ENCODE measurements around the gene PTCH2. TPM values are rescaled to one million over a fixed set of nuclear protein-coding genes. Genes with fewer than 3 reads are reported as not detected.
A peak's percentile ranks its signal among the peaks of the same experiment; 100 is the strongest.
"Not testable (repeated sequence)": the region's sequence is repeated elsewhere in the genome, so short reads cannot be mapped to it uniquely, and the experiment has no call there.

Gene PTCH2
- total RNA-seq, 2 experiments from 2014 or later, result 1.2 TPM

GRCh38 chr1:44817307-44817706 lies 25.7 kb downstream of the PTCH2 start:
- POLR2A ChIA-PET, result interaction anchor here (1.0 to 12.2 kb wide), 5 partner anchors 13 to 194 kb away, joined by 3 to 599 read pairs (median 28); partner anchors contain the start of genes BTBD19, DYNLT4, HECTD3 and PLK3
- Histone ChIP-seq H3K27ac (ENCODE audit: low read depth in 1 of 2, low read length in 2 of 2) (no peak overlapping the region), H3K9me3 (ENCODE audit: control insufficient read depth in 1 of 2, insufficient read depth in 1 of 2, low read length in 2 of 2) (no peaks in the 10 kb centered on the region), H3K4me1 (ENCODE audit: insufficient read depth, low read length) (peaks cover 53% of the 10 kb centered on the region), H3K27me3 (ENCODE audit: control insufficient read depth in 1 of 2, insufficient read depth in 2 of 2, low read length in 2 of 2) (no peaks in the 10 kb centered on the region), H3K4me3 (ENCODE audit: low read length) (no peak overlapping the region), H3K36me3 (ENCODE audit: insufficient read depth, low read length) (no peaks in the 10 kb centered on the region)
- peaks cover 56% of the 10 kb centered on the region for H3K4me1 Mint-ChIP-seq (ENCODE audit: low read depth)
- DNase-seq (no peak), ATAC-seq (ENCODE audit: poor library complexity) (no peak)
- peaks cover 5% of the 10 kb centered on the region for H3K36me3 Mint-ChIP-seq (ENCODE audit: low read depth)
- H3K9me3 Mint-ChIP-seq, result no peaks in the 10 kb centered on the region
- peak overlapping the region; percentile 78 for H3K4me3 Mint-ChIP-seq
- CTCF ChIA-PET, result interaction anchor here (0.8 to 6.7 kb wide), 3 partner anchors 9 to 24 kb away, joined by 3 to 57 read pairs (median 49); partner anchors contain the start of genes BTBD19, DYNLT4 and PLK3
- H3K27ac Mint-ChIP-seq, result peak overlapping the region; percentile 100
- intact Hi-C loops (cut with DNase I, micrococcal nuclease), result no loop called here
- TF ChIP-seq, protein P1, sequence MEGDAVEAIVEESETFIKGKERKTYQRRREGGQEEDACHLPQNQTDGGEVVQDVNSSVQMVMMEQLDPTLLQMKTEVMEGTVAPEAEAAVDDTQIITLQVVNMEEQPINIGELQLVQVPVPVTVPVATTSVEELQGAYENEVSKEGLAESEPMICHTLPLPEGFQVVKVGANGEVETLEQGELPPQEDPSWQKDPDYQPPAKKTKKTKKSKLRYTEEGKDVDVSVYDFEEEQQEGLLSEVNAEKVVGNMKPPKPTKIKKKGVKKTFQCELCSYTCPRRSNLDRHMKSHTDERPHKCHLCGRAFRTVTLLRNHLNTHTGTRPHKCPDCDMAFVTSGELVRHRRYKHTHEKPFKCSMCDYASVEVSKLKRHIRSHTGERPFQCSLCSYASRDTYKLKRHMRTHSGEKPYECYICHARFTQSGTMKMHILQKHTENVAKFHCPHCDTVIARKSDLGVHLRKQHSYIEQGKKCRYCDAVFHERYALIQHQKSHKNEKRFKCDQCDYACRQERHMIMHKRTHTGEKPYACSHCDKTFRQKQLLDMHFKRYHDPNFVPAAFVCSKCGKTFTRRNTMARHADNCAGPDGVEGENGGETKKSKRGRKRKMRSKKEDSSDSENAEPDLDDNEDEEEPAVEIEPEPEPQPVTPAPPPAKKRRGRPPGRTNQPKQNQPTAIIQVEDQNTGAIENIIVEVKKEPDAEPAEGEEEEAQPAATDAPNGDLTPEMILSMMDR (IDR thresholded peaks at IDR 0.05), result no peak
- H3K27me3 Mint-ChIP-seq, result no peaks in the 10 kb centered on the region

- Mint-ChIP-seq H3K4me1 (ENCODE audit: low read depth) (peaks cover 64% of the 10 kb centered on the region), H3K27ac (peak overlapping the region; percentile 99), H3K4me3 (peak overlapping the region; percentile 81)
- H3K9me3 Mint-ChIP-seq; H3K9me3 ChIP-seq (ENCODE audit: control insufficient read depth in 1 of 2, insufficient read depth in 1 of 2, low read length in 2 of 2); ATAC-seq (ENCODE audit: poor library complexity); H3K36me3 Mint-ChIP-seq (ENCODE audit: low read depth); CTCF ChIA-PET; H3K4me3 ChIP-seq (ENCODE audit: low read length); intact Hi-C loops (cut with DNase I, micrococcal nuclease); H3K27me3 ChIP-seq (ENCODE audit: control insufficient read depth in 1 of 2, insufficient read depth in 2 of 2, low read length in 2 of 2); H3K27ac ChIP-seq (ENCODE audit: low read depth in 1 of 2, low read length in 2 of 2); H3K27me3 Mint-ChIP-seq; DNase-seq; H3K36me3 ChIP-seq (ENCODE audit: insufficient read depth, low read length): not testable (repeated sequence)
- H3K4me1 ChIP-seq (ENCODE audit: insufficient read depth, low read length), result peaks cover 61% of the 10 kb centered on the region
- POLR2A ChIA-PET, result interaction anchor here (1.0 to 8.7 kb wide), 2 partner anchors 8 to 15 kb away, joined by 3 to 425 read pairs; partner anchors contain the start of gene PLK3
Measured at GRCh38 chr1:44815926-44816325, 27.1 kb downstream of the PTCH2 start.

DNA sequence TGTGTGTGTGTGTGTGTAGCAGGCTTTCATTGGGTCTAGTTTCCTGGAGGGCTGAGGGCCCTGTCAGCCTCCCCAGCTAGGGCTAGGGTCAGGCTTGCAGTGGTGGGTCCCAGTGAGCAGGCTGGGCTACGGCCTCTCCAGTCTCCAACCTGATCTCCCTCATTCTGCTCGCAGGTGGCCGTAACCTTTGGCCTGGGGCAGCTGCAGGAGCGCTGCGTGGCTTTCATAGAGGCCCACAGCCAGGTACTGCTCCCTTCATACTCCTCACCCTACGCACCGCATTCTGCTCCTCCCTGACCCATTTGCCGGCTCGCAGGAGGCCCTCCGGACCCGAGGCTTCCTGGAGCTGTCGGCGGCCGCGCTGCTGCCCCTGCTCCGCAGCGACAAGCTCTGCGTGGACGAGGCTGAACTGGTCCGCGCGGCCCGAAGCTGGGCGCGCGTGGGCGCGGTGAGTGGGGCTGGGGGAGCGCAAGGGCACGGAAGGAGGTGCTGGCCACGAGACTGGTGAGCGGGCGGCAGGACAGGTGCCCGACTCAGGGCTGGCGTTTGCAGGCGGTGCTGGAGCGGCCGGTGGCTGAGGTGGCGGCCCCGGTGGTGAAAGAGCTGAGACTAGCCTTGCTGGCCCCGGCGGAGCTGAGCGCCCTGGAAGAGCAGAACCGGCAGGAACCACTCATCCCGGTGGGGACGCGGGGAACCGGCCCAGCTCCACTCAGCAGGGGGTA lies 30.1 kb downstream of the PTCH2 start:
- H3K27ac ChIP-seq (ENCODE audit: low read depth in 1 of 2, low read length in 2 of 2), result peak overlapping the region; percentile 55 to 74

More for the DNA sequence above, 30.1 kb downstream of the PTCH2 start:
- Mint-ChIP-seq H3K27ac (peak overlapping the region; percentile 99), H3K4me1 (ENCODE audit: low read depth) (peaks cover 70% of the 10 kb centered on the region), H3K36me3 (ENCODE audit: low read depth) (peaks cover 18% of the 10 kb centered on the region), H3K27me3 (peaks cover 4% of the 10 kb centered on the region), H3K4me3 (peak overlapping the region; percentile 83), H3K9me3 (no peaks in the 10 kb centered on the region)
- ChIA-PET CTCF (interaction anchor here (1.0 to 1.8 kb wide), 2 partner anchors 13 to 82 kb away, joined by 3 to 9 read pairs; partner anchors contain the start of genes PLK3 and RNU5D-1), POLR2A (interaction anchor here (0.5 to 8.7 kb wide), 20 partner anchors 9 to 873 kb away, joined by 3 to 425 read pairs (median 4); partner anchors contain the start of genes BEST4, GPBP1L1, MUTYH and PLK3)
- TF ChIP-seq, protein P1 (IDR thresholded peaks at IDR 0.05), result no peak
- Histone ChIP-seq H3K27me3 (ENCODE audit: control insufficient read depth in 1 of 2, insufficient read depth in 2 of 2, low read length in 2 of 2) (no peaks in the 10 kb centered on the region), H3K9me3 (ENCODE audit: control insufficient read depth in 1 of 2, insufficient read depth in 1 of 2, low read length in 2 of 2) (no peaks in the 10 kb centered on the region), H3K4me1 (ENCODE audit: insufficient read depth, low read length) (peaks cover 68% of the 10 kb centered on the region), H3K4me3 (ENCODE audit: low read length) (peak overlapping the region; percentile 57), H3K36me3 (ENCODE audit: insufficient read depth, low read length) (no peaks in the 10 kb centered on the region)
- intact Hi-C loops (cut with DNase I, micrococcal nuclease), result no loop called here
- peak in 2 of 14 experiments; percentile 16 to 50 for DNase-seq
- no peak for ATAC-seq (ENCODE audit: poor library complexity)
